Measurements from ENCODE around the gene MRPS7. TPM values are rescaled to one million over a fixed set of nuclear protein-coding genes. Genes with fewer than 3 reads are reported as not detected.

MRPS7 gene
- total RNA-seq, 1 experiment from 2014 or later = 93.7 TPM

DNA sequence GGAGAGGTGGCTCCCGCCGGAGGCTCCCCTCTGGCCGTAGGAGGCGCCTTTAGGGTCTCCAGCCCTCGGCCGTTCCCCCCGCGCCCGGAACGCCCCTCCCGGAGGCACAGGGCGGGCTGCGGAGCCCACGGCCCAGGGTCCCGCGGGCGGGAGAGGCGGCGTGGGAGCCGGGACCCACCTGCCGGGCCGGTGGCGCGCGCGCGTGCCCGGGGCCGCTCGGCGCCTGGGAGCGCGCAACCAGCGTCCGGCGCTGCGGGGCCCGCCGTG is 9.2 kb downstream of the MRPS7 start, which contains the start of gene MIF4GD:
MIF4GD (minus strand) TSS at position 266 of the 267 bp plus-strand sequence. CDS start 1,036 bp downstream, outside the sequence.
- H3K56ac ChIP-seq (ENCODE audit: insufficient read length, low read depth, low read length) = no peak within 1 kb of the TSS
- no peaks in the 10 kb centered on the region for H3K27me3 ChIP-seq (ENCODE audit: insufficient read depth, low read length)
- H3K79me2 ChIP-seq (ENCODE audit: insufficient read depth, low read length) = no peaks in the 10 kb centered on the region
- H3K4me3 Mint-ChIP-seq = peak within 1 kb of the TSS; percentile 76 to 86
- no peak within 1 kb of the TSS for H2AFZ ChIP-seq (ENCODE audit: low read length)
- H3K27ac ChIP-seq (ENCODE audit: insufficient read length, low read depth, low read length) = no peak within 1 kb of the TSS
- no peak within 1 kb of the TSS for H4K91ac ChIP-seq (ENCODE audit: insufficient read length, low read depth, low read length)
- no peaks in the 10 kb centered on the region; the same call in 1 of the 2 replicates for H3K27me3 Mint-ChIP-seq (ENCODE audit: low read depth)
- no peak within 1 kb of the TSS for H3K23ac ChIP-seq (ENCODE audit: insufficient read length, low read depth, low read length)
- no CpG with 5 or more reads among the region's 39 CpGs for WGBS (ENCODE audit: extremely low coverage, insufficient read length, low lambda C conversion rate)
- H3K4me1 Mint-ChIP-seq = peaks cover 15 to 20% of the 10 kb centered on the region in 2 experiments
- no peaks in the 10 kb centered on the region for H3K9me3 ChIP-seq (ENCODE audit: control insufficient read depth, low read depth, low read length)
- DNase-seq = no peak
- H4K5ac ChIP-seq (ENCODE audit: insufficient read length, low read depth, low read length) = no peak within 1 kb of the TSS
- H3K4me2 ChIP-seq (ENCODE audit: insufficient read depth, insufficient read length, low read length) = peak within 1 kb of the TSS; percentile 74
- H3K36me3 Mint-ChIP-seq (ENCODE audit: insufficient read depth in 1 of 3, low read depth in 3 of 3) = peaks cover 0 to 38% (median 35%) of the 10 kb centered on the region in 3 experiments; a peak in 6 of 7 replicates
- no peaks in the 10 kb centered on the region for H3K9me3 Mint-ChIP-seq
- H2BK120ac ChIP-seq (ENCODE audit: low read depth, low read length, poor library complexity, severe bottlenecking) = no peak within 1 kb of the TSS
- H3K9ac ChIP-seq (ENCODE audit: extremely low read depth, insufficient read length, low read length) = peak within 1 kb of the TSS; percentile 66
- peaks cover 22% of the 10 kb centered on the region for H3K23me2 ChIP-seq (ENCODE audit: insufficient read length, low read depth, low read length, poor library complexity, severe bottlenecking)
- H4K20me1 ChIP-seq (ENCODE audit: control insufficient read depth, insufficient read depth, insufficient read length) = no peaks in the 10 kb centered on the region
- no peak within 1 kb of the TSS for H2BK20ac ChIP-seq (ENCODE audit: low read depth, low read length, poor library complexity, severe bottlenecking)
- H2BK15ac ChIP-seq (ENCODE audit: low read depth, low read length) = no peak within 1 kb of the TSS
- TF ChIP-seq, protein P1, sequence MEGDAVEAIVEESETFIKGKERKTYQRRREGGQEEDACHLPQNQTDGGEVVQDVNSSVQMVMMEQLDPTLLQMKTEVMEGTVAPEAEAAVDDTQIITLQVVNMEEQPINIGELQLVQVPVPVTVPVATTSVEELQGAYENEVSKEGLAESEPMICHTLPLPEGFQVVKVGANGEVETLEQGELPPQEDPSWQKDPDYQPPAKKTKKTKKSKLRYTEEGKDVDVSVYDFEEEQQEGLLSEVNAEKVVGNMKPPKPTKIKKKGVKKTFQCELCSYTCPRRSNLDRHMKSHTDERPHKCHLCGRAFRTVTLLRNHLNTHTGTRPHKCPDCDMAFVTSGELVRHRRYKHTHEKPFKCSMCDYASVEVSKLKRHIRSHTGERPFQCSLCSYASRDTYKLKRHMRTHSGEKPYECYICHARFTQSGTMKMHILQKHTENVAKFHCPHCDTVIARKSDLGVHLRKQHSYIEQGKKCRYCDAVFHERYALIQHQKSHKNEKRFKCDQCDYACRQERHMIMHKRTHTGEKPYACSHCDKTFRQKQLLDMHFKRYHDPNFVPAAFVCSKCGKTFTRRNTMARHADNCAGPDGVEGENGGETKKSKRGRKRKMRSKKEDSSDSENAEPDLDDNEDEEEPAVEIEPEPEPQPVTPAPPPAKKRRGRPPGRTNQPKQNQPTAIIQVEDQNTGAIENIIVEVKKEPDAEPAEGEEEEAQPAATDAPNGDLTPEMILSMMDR (conservative IDR thresholded peaks at IDR 0.05) = no peak
- H2BK5ac ChIP-seq (ENCODE audit: insufficient read length, low read length) = no peak within 1 kb of the TSS
- no peak within 1 kb of the TSS for H2BK12ac ChIP-seq (ENCODE audit: insufficient read length, low read depth, low read length)
- peak within 1 kb of the TSS; percentile 72 for H3K14ac ChIP-seq (ENCODE audit: insufficient read depth, low read length)
- H4K8ac ChIP-seq (replicated peaks; ENCODE audit: insufficient read length, low read depth, low read length) = no peak within 1 kb of the TSS
- peak within 1 kb of the TSS; percentile 1 for H3K18ac ChIP-seq (ENCODE audit: insufficient read length, low read depth, low read length)
- no peak within 1 kb of the TSS for H3T11ph ChIP-seq (ENCODE audit: low read length)
- H3K27ac Mint-ChIP-seq = peak within 1 kb of the TSS in 2 of 3 experiments; percentile 44 to 89; a peak in 4 of 7 replicates
- H3K79me1 ChIP-seq (ENCODE audit: insufficient read depth, low read depth, low read length, poor library complexity, severe bottlenecking) = no peaks in the 10 kb centered on the region
- no peak within 1 kb of the TSS for H2AK5ac ChIP-seq (ENCODE audit: insufficient read length, low read length)
- H3K4ac ChIP-seq (ENCODE audit: low read depth, low read length) = no peak within 1 kb of the TSS
- 0 out of 2 replicates have a peak, but pooled peaks cover 2% of the 10 kb centered on the region for H3K4me1 ChIP-seq (ENCODE audit: insufficient read depth, low read length)
